Activated T-cell treated with anti-CD3 and anti-CD28 coated beads for 24 hours (primary cell): ENCODE results near the gene USE1.
"Not testable (repeated sequence)": the region's sequence is repeated elsewhere in the genome, so short reads cannot be mapped to it uniquely, and the experiment has no call there.

Experiments used
- DNase-seq: peaks from one replicate; pipeline ENCODE4 v3.0.0-alpha.2; 2020; ENCODE audit warnings: low read depth

Gene USE1, protein sequence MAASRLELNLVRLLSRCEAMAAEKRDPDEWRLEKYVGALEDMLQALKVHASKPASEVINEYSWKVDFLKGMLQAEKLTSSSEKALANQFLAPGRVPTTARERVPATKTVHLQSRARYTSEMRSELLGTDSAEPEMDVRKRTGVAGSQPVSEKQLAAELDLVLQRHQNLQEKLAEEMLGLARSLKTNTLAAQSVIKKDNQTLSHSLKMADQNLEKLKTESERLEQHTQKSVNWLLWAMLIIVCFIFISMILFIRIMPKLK

GRCh38 chr19:17215127-17215971 lies at the start of gene USE1:
TSS of gene USE1 (plus strand) at chr19:17215357. CDS start at chr19:17215406, 49 bp downstream.
- peak; percentile 77 for DNase-seq

DNA sequence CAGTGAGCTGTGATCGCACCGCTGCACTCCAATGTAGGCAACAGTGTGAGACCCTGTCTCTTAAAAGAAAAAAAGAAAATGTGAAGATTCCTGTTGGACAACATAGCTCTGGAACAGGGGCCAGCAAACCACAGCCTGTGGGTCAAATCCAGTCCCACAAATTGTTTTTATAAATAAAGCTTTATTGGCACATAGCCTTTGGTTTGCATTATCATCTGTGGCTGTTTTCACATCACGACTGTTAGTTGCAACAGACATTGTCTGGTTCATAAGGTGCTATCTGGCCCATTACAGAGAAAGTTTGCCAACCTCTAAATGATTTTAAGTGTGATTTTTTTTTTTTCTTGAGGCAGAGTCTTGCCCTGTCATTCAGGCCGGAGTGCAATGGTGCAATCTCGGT lies 49.4 kb upstream of the USE1 start:
- DNase-seq: no peak

DNA sequence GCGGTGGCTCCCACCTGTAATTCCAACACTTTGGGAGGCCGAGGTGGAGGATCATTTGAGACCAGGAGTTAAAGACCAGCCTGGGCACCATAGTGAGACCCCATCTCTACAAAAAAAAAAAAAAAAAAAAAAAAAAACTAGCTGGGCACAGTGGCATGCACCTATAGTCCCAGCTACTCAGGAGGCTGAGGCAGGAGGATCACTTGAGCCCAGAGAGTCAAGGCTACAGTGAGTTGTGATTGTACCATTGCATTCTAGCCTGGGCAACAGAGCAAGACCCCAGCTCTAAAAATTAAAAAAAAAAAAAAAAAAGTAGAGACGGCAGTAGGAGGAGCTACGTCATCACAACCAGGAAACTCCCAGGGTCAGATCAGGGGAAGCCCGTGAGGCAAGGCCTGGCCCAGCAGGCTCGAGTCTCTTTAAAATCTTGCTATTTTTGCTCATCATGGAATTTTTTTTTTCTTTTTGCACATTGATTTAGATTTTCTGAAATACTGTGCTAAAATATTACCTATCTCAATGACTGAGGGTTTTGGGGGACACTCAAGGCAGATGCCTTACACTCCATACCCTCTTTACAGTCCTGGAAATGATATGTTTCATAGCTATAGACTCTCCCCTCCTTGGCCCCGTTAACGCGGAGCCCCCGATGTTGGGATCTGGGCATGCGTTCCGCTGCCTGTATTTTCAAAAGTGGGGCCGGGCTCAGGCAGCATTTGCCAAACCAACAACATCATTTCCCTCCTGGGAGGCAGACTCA lies 44.4 kb upstream of the USE1 start:
- DNase-seq: no peak

GRCh38 chr19:17171874-17172273 lies 43.3 kb upstream of the USE1 start:
- no peak for DNase-seq

GRCh38 chr19:17172624-17173345 lies 42.4 kb upstream of the USE1 start:
- no peak for DNase-seq

- DNase-seq: no peak
Observed at GRCh38 chr19:17178291-17178690, 36.9 kb upstream of the USE1 start.

DNA sequence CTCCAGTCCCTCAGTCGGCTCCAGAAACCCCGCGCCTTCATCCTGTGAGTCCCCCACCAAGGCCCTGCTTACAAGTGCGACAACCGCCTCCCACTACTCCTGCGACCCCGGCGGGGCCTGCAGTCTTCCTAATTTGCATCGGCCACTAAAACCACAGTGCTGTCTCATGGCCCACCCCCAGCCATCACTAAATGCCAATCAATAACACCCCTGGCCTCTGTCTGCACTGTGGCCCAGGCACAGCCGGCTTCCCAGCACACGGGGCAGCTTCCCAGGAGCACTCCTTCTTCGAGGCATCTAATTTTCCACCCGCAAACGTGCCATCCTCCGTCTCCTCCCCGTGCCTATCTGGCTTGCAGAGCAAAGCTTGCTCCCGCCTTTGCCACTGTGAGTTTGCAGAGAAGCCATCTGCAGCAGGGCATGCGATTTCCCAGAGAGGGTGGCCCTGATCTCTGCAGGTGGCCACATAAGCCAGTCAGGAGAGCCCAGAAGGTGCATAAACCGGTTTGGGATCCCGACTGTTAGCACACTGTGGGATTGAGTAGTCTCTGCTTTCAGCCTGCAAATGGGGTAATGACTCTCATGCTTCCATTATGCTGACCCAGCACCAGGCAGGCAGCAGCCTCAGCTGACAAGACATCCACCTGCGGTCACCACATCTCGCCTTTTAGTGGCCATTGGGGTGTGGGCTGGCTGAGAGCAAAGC lies 34.0 kb upstream of the USE1 start:
- DNase-seq: no peak

- peak; percentile 12 for DNase-seq
Observed at GRCh38 chr19:17183271-17183761, 31.8 kb upstream of the USE1 start.

DNA sequence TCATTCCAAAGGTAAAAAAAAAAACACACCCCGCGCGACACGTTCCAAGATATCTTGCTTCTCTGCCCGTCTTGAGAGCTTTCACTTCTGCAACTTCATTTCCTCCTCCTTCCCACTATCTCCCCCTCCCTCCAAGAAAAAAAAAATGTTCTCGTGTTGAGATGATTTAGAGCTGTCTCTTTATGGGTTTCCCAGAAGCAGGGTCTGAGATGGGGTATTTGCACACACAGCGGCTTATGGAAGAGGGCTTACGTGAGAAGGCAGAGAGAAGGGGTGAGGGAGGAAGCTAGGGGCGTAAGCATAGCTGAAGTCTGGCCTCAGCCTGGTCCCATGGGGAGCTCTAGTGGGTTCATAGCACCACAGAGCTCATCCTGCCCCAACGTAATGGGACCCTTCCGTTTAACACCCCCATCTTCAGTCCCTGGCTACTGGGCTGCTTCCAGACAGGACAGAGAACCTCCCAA lies 31.3 kb upstream of the USE1 start:
- DNase-seq: no peak

DNA sequence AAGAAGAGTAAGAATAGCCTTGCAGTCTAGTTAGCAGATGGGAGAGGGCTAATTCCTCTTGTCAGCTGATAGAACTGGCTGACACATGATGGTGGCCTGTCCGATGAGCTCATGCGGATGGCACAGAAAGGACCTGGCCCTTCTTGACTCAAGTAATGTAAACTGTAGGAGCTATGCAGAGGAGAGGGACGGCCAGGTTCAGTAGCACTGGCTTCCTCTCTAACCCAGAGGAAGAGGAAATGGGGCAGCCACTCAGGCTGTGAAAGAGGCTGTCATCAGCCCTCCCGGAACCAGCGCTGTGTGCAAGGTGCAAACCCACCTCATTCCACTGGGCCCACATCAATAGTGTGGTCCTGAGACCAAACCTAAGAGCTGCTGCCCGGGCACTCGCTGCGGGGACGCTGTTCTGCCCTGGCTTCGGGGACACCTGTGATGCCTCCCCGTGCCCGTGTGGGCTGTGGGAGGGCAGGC lies 30.8 kb upstream of the USE1 start:
- peak; percentile 32 for DNase-seq

DNA sequence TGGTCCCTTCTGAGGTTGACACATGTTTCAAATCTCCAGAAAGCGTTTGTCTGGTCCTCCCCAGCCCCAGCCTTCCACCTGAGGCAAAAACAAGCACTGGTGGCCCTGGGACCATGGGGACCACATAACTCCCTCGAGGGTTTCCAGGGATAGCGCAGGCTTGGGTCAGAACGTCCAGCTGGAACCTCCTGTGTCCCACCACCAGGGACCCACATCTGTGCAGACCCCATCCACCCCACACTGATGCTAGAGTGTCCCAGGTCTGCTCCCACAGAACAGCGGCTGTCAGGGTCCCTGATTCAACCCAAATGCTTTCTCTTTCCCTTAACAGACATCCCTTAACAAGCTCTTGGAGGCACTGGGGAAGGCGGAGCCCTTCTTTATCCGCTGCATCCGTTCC lies 29.6 kb upstream of the USE1 start:
- DNase-seq: no peak

- not testable (repeated sequence) for DNase-seq
Observed at GRCh38 chr19:17191736-17192135, 23.4 kb upstream of the USE1 start.

DNA sequence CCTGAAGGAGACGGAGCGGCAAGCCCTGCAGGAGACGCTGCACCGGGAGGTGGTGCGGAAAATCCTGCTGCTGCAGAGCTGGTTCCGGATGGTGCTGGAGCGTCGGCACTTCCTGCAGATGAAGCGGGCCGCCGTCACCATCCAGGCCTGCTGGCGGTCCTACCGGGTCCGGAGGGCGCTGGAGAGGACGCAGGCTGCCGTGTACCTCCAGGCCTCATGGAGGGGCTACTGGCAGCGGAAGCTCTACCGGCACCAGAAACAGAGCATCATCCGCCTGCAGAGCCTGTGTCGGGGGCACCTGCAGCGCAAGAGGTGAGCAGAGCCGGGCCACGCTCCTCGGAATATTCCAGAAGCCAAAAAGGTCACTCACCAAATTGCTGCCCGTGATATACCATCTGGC lies 22.4 kb upstream of the USE1 start:
- DNase-seq: no peak

DNA sequence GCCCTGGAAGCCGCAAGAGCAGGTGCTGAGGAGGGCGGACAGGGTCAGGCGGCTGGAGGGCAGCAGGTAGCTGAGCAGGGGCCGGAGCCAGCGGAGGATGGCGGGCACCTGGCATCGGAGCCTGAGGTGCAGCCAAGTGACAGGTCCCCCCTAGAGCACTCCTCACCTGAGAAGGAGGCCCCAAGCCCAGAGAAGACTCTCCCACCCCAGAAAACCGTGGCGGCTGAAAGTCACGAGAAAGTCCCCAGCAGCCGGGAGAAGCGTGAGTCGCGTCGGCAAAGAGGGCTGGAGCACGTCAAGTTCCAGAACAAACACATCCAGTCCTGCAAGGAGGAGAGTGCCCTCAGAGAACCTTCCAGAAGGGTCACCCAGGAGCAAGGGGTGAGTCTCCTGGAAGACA lies 20.5 kb upstream of the USE1 start:
- no peak for DNase-seq

DNA sequence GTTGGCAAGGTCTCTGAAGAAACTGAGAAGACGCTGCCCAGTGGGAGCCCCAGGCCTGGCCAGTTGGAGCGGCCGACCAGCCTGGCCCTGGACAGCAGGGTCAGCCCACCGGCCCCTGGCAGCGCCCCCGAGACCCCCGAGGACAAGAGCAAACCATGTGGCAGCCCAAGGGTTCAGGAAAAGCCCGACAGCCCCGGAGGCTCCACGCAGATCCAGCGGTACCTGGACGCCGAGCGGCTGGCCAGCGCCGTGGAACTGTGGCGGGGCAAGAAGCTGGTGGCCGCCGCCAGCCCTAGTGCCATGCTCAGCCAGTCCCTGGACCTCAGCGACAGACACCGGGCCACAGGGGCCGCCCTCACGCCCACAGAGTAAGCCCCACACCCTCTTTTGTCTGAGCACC lies 20.1 kb upstream of the USE1 start:
- no peak for DNase-seq

GRCh38 chr19:17196610-17197009 lies 18.5 kb upstream of the USE1 start:
- DNase-seq: no peak

DNA sequence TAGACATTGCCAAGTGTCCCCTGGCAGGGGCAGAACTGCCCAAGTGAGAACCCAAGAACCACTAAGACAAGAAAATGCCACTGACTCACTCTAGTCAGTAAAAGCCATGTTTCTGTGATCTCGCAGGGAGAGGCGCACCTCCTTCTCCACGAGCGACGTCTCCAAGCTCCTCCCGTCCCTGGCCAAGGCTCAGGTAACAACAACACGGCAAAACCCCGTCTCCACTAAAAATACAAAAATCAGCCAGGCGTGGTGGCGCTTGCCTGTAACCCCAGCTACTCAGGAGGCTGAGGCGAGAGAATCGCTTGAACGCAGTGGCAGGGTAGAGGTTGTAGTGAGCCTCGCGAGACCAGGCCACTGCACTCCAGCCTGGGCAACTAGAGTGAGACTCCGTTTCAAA lies 17.5 kb upstream of the USE1 start:
- DNase-seq: no peak

- no peak for DNase-seq
Observed at GRCh38 chr19:17200408-17201079, 14.6 kb upstream of the USE1 start.

- DNase-seq: no peak
Observed at GRCh38 chr19:17202249-17202648, 12.9 kb upstream of the USE1 start.

DNA sequence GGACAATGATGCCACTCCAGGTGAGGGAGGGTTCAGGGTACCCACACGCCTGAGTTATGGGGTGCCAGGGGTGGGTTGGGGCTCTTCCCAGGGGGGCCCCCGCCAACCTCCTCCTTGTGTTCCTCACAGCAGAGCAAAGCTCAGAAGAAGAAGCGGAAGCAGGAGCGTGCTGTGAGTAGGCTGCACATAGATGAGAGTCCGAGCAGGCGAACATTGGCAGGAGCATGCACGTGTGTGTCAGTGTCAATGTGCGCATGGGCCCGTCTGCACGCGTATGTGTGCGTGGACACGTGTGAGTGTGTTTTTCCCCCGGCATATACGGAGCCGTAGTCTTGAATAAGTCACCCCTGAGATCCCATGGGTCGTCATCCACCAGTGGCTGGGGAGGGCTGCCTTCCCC lies 12.4 kb upstream of the USE1 start:
- DNase-seq: no peak
